ENCODE results near the gene PCDHGC3. TPM values are rescaled to one million over a fixed set of nuclear protein-coding genes. Genes with fewer than 3 reads are reported as not detected.

The PCDHGC3 gene
- total and polyA plus RNA-seq, 2 of the 13 experiments (the other 11 are each of a cell fraction or from before 2014, with no cell fraction given): 0.20 to 0.30 TPM

DNA sequence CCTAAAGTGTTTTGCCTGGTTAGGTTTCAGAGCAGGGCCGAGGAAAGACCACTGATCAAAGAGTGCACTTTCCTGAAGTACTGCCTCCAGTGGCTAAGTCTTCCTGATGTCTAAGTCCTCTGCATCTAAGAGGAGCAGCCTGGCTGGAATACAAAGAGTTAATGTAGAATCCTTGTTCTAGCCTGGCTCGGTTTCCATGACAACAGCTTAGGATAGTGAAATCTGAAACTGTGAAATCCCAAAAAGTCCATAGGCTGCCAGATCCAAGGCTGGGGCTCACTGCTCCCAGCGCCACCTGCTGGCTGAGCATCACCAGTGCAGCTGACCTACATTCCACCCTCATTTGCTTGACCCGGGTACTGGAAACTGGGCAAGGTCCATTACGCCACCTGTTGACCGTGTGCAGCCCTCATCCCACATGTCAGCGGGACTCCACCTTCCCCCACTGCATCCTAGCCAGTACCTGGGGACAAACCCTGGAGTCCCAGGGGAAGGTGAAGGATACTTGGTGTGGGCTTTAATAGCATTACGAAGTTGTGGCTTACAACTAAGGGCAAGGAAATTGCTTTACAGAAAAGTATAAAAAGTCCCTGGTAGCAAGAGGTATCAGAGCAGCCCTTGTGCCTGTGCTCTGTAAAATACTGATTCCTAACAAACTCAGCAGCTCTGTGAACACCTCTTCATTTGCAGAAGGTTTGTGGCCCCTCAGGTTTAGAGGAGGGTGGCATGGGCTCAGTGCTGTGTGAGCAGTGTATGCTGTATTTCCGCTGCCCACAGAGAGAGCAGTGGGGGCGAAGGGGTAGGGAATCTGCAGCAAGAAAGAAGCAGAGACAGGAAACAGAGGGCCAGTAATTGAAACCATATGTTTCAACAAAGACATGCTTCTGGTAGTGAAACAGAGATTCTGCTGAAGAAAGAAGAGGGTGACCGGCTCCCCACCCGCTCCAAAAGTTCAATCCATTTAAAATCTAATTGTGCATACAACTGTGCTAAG, 49.1 kb downstream of the PCDHGC3 start (continued):
- TF ChIP-seq, protein P1, sequence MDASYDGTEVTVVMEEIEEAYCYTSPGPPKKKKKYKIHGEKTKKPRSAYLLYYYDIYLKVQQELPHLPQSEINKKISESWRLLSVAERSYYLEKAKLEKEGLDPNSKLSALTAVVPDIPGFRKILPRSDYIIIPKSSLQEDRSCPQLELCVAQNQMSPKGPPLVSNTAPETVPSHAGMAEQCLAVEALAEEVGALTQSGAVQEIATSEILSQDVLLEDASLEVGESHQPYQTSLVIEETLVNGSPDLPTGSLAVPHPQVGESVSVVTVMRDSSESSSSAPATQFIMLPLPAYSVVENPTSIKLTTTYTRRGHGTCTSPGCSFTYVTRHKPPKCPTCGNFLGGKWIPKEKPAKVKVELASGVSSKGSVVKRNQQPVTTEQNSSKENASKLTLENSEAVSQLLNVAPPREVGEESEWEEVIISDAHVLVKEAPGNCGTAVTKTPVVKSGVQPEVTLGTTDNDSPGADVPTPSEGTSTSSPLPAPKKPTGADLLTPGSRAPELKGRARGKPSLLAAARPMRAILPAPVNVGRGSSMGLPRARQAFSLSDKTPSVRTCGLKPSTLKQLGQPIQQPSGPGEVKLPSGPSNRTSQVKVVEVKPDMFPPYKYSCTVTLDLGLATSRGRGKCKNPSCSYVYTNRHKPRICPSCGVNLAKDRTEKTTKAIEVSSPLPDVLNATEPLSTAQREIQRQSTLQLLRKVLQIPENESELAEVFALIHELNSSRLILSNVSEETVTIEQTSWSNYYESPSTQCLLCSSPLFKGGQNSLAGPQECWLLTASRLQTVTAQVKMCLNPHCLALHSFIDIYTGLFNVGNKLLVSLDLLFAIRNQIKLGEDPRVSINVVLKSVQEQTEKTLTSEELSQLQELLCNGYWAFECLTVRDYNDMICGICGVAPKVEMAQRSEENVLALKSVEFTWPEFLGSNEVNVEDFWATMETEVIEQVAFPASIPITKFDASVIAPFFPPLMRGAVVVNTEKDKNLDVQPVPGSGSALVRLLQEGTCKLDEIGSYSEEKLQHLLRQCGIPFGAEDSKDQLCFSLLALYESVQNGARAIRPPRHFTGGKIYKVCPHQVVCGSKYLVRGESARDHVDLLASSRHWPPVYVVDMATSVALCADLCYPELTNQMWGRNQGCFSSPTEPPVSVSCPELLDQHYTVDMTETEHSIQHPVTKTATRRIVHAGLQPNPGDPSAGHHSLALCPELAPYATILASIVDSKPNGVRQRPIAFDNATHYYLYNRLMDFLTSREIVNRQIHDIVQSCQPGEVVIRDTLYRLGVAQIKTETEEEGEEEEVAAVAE (CRISPR knock-in tag; IDR thresholded peaks at IDR 0.05; ENCODE audit: borderline replicate concordance): peak; percentile 67; the same call in 1 of the 2 replicates
- no peak for TF ChIP-seq CHCHD3 (CRISPR knock-in tag; IDR thresholded peaks at IDR 0.05)
- TF ChIP-seq ZNF232 (CRISPR knock-in tag; IDR thresholded peaks at IDR 0.05; ENCODE audit: borderline replicate concordance): no peak
- TF ChIP-seq MIER2 (CRISPR knock-in tag; IDR thresholded peaks at IDR 0.05): peak; percentile 61; the same call in 1 of the 2 replicates
- TF ChIP-seq TOPORS (CRISPR knock-in tag; IDR thresholded peaks at IDR 0.05): no peak
- TF ChIP-seq ZFP1 (CRISPR knock-in tag; IDR thresholded peaks at IDR 0.05): 0 out of 2 replicates have a peak, but pooled peaks have one; percentile 38
- TF ChIP-seq ZNF136 (CRISPR knock-in tag; IDR thresholded peaks at IDR 0.05; ENCODE audit: low read depth): no peak
- TF ChIP-seq ZNF263 (CRISPR knock-in tag; IDR thresholded peaks at IDR 0.05): peak; percentile 87
- peak; percentile 79 for TF ChIP-seq RFX1 (IDR thresholded peaks at IDR 0.05)
- TF ChIP-seq AKAP8 (CRISPR knock-in tag; IDR thresholded peaks at IDR 0.05): no peak
- TF ChIP-seq MIXL1 (CRISPR knock-in tag; IDR thresholded peaks at IDR 0.05): peak; percentile 67; the same call in 1 of the 2 replicates
- TF ChIP-seq ZNF331 (CRISPR knock-in tag; IDR thresholded peaks at IDR 0.05): peak; percentile 81
- TF ChIP-seq TEAD3 (CRISPR knock-in tag; optimal IDR thresholded peaks at IDR 0.05; ENCODE audit: borderline replicate concordance): peak; percentile 98
- 0 out of 2 replicates have a peak, but pooled peaks have one; percentile 28 for TF ChIP-seq ZNF280B (CRISPR knock-in tag; IDR thresholded peaks at IDR 0.05; ENCODE audit: borderline replicate concordance)
- TF ChIP-seq HDAC1 (CRISPR knock-in tag; IDR thresholded peaks at IDR 0.05): peak; percentile 47; the same call in 1 of the 2 replicates
- TF ChIP-seq ZNF142 (CRISPR knock-in tag; IDR thresholded peaks at IDR 0.05): no peak
